HFF-Myc (cell line): ENCODE measurements around the gene NOC2L.

Experiments used
- DNase-seq: peaks from one replicate; pipeline ENCODE4 v3.0.0-alpha.2; 2011; ENCODE audit warnings: low read depth; ENCODE audit errors: extremely low read depth
- H3K4me3 ChIP-seq: replicated peaks from 2 replicates; pipeline ENCODE4 v1.5.1; 2011; ENCODE audit warnings: low read depth, mild to moderate bottlenecking, control low read depth, low read length
- TF ChIP-seq, protein P1 (sequence below): IDR thresholded peaks from 2 replicates; pipeline ENCODE4 v1.5.1; 2012; ENCODE audit warnings: mild to moderate bottlenecking, low read depth, low read length, control low read depth; ENCODE audit errors: missing control alignments

NOC2L gene

GRCh38 chr1:941588-942383 lies 17.3 kb downstream of the NOC2L start:
- DNase-seq = no peak
- TF ChIP-seq, protein P1, sequence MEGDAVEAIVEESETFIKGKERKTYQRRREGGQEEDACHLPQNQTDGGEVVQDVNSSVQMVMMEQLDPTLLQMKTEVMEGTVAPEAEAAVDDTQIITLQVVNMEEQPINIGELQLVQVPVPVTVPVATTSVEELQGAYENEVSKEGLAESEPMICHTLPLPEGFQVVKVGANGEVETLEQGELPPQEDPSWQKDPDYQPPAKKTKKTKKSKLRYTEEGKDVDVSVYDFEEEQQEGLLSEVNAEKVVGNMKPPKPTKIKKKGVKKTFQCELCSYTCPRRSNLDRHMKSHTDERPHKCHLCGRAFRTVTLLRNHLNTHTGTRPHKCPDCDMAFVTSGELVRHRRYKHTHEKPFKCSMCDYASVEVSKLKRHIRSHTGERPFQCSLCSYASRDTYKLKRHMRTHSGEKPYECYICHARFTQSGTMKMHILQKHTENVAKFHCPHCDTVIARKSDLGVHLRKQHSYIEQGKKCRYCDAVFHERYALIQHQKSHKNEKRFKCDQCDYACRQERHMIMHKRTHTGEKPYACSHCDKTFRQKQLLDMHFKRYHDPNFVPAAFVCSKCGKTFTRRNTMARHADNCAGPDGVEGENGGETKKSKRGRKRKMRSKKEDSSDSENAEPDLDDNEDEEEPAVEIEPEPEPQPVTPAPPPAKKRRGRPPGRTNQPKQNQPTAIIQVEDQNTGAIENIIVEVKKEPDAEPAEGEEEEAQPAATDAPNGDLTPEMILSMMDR = no peak
- H3K4me3 ChIP-seq = 0 out of 2 replicates have a peak overlapping the region, but pooled peaks have one; percentile 15

- DNase-seq = no peak
- no peak overlapping the region for H3K4me3 ChIP-seq
- TF ChIP-seq, protein P1 = no peak
Observed at GRCh38 chr1:941015-941587, 18.0 kb downstream of the NOC2L start.

DNA sequence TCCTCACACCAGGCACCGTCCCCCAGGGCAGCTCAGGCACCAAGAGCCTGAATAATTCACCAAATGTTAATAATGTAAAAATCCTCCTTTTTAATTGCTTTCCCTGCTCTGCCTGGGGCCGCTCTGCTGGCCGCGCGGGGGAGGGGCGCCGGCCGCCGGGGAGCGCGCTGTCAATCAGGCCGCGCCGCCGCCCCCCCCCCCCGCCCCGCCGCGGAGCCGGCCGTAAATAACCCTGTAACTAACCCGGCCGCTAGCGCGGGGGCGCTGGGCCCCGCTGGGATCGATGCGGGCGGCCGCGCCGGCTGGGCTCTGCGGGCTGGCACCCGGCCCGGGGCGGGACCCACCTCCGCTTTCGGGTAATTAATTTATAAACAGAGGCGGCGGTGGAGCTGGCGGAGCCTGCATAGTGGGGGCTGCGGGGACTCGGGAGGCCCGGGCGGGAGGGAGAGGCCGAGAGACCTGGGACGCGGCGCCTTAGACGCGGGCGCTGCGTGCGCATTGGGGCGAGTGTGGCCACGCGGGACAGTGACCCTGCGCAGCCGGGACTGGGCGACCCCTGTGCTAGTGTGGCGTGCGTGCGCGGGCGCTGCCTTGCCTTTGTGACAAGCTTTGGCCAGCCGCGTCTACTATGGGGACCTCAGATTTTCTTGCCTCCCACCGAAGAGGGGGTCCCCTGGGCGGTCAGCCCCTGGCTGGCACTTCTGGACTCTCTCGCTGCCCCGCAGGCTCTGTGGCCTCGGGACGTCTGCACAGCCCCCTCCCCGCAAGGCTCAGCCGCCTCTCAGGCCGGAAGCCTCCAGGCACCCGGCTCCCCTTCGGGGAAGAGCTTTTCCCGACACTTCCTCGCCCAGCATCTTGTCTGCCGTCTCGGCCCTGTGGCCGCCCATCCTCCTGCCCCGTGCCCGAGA lies 18.7 kb downstream of the NOC2L start:
- H3K4me3 ChIP-seq = peak overlapping the region; percentile 17; the same call in 1 of the 2 replicates
- TF ChIP-seq, protein P1 = no peak

GRCh38 chr1:939511-940106 lies 19.4 kb downstream of the NOC2L start:
- TF ChIP-seq, protein P1 = no peak
- H3K4me3 ChIP-seq = no peak overlapping the region
- no peak for DNase-seq

More for the DNA sequence above, 18.7 kb downstream of the NOC2L start:
- DNase-seq = no peak

DNA sequence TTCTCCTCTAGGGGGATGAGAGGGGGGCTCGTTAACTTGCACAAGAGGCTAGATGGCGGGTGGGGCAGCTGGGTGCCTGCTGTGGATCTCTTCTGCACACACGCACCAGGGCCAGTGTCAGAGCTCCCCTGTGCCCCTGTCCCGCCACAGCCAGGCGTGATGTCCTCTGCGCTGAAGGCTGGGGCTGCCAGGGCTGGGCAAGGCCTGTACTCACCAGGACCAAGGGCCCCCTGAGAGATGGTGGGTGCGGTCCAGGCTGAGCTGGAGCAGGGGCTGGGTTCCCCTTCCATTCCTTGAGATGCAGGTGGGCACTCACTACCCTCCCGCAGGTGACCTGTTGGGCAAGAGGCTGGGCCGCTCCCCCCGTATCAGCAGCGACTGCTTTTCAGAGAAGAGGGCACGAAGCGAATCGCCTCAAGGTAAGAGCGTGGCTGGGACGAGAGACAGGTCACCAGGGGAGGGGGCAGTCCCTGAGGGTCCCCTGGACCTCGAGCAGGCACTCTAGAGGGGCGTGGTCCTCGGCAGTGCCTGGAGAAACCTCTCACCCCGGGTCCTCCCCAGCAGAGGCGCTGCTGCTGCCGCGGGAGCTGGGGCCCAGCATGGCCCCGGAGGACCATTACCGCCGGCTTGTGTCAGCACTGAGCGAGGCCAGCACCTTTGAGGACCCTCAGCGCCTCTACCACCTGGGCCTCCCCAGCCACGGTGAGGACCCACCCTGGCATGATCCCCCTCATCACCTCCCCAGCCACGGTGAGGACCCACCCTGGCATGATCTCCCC lies 20.2 kb downstream of the NOC2L start:
- DNase-seq = no peak
- TF ChIP-seq, protein P1 = no peak
- no peak overlapping the region for H3K4me3 ChIP-seq
